OCI-LY1 (cell line): ENCODE measurements around the gene PPM1E.

Experiments used
- CTCF ChIP-seq: fragments of 200-600 bp; sonication (generic), shearing (Covaris generic); IDR thresholded peaks from 2 replicates; pipeline ENCODE4 v1.5.1; 2017; ENCODE audit warnings: mild to moderate bottlenecking, antibody characterized with exemption, low read length, moderate library complexity, mixed read lengths
- EZH2 ChIP-seq: fragments of 200-600 bp; sonication (generic), shearing (Covaris generic); IDR thresholded peaks from 2 replicates; pipeline ENCODE4 v1.8.0; 2017; ENCODE audit warnings: borderline replicate concordance, mixed run types, mild to moderate bottlenecking, antibody characterized with exemption, low read length, moderate library complexity, mixed read lengths

- TF ChIP-seq CTCF = no peak
- TF ChIP-seq EZH2 = no peak
These were observed 275.2 kb downstream of the PPM1E start for GRCh38 chr17:59030811-59031210.
